ENCODE results near the gene CERS3.

CERS3 gene

DNA sequence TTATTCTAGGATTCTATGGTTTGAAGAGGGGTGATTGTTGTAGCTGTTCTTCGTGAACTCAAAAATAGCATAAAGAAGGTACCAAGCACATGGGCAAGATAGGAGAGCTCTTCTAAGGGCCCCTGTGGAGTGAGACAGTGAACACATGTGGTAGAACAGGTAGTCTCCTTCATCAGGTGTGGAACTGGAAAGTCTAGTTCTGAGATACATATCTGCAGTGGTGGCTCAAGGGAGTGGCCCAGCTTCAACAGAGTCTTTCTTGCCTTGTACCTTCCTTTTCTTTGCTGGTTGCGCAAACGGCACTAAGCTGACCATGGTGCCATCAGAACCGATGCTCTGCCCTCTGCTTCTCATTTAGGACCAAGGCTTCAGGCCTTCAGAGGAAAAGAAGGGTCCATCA is 65.2 kb downstream of the CERS3 start:
- no peaks in the 10 kb centered on the region for H4K20me1 ChIP-seq (ENCODE audit: insufficient read depth, low read length, poor library complexity, severe bottlenecking)
- no peaks in the 10 kb centered on the region for H3K9me3 ChIP-seq (ENCODE audit: insufficient read depth, low read depth, low read length)
- no peaks in the 10 kb centered on the region for H3K79me2 ChIP-seq (ENCODE audit: insufficient read depth, low read length)
- no peaks in the 10 kb centered on the region for H3K4me1 ChIP-seq (ENCODE audit: insufficient read depth, low read length, poor library complexity, severe bottlenecking)
- no peaks in the 10 kb centered on the region for H3F3A ChIP-seq (ENCODE audit: low read depth)
- H3K4me2 ChIP-seq (ENCODE audit: low read depth, low read length, poor library complexity, severe bottlenecking) = no peak overlapping the region
- no peaks in the 10 kb centered on the region for H3K27me3 ChIP-seq (ENCODE audit: insufficient read depth, low read length, poor library complexity, severe bottlenecking)
- H3K36me3 ChIP-seq (ENCODE audit: insufficient read depth, low read length) = no peaks in the 10 kb centered on the region
- no peaks in the 10 kb centered on the region for H3K9me2 ChIP-seq (replicated peaks; ENCODE audit: low read depth, low read length)
- no peak overlapping the region for H2AFZ ChIP-seq (ENCODE audit: low read length)
- TF ChIP-seq, protein P1, sequence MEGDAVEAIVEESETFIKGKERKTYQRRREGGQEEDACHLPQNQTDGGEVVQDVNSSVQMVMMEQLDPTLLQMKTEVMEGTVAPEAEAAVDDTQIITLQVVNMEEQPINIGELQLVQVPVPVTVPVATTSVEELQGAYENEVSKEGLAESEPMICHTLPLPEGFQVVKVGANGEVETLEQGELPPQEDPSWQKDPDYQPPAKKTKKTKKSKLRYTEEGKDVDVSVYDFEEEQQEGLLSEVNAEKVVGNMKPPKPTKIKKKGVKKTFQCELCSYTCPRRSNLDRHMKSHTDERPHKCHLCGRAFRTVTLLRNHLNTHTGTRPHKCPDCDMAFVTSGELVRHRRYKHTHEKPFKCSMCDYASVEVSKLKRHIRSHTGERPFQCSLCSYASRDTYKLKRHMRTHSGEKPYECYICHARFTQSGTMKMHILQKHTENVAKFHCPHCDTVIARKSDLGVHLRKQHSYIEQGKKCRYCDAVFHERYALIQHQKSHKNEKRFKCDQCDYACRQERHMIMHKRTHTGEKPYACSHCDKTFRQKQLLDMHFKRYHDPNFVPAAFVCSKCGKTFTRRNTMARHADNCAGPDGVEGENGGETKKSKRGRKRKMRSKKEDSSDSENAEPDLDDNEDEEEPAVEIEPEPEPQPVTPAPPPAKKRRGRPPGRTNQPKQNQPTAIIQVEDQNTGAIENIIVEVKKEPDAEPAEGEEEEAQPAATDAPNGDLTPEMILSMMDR (conservative IDR thresholded peaks at IDR 0.05; ENCODE audit: low read length) = no peak
- TF ChIP-seq EZH2phosphoT487 (IDR thresholded peaks at IDR 0.05; ENCODE audit: borderline replicate concordance) = no peak
- no peak overlapping the region for H3K4me3 ChIP-seq (ENCODE audit: low read length, poor library complexity, severe bottlenecking)
- no peak overlapping the region for H3K9ac ChIP-seq (ENCODE audit: low read depth, low read length, poor library complexity, severe bottlenecking)

GRCh38 chr15:100461049-100461448 is 67.7 kb downstream of the CERS3 start:
- no peaks in the 10 kb centered on the region for H3K4me1 ChIP-seq (ENCODE audit: insufficient read depth, low read length, poor library complexity, severe bottlenecking)
- H3K4me3 ChIP-seq (ENCODE audit: low read length, poor library complexity, severe bottlenecking) = no peak overlapping the region
- no peak overlapping the region for H3K4me2 ChIP-seq (ENCODE audit: low read depth, low read length, poor library complexity, severe bottlenecking)
- no peaks in the 10 kb centered on the region for H3K36me3 ChIP-seq (ENCODE audit: insufficient read depth, low read length)
- no peaks in the 10 kb centered on the region for H3K27me3 ChIP-seq (ENCODE audit: insufficient read depth, low read length, poor library complexity, severe bottlenecking)
- no peaks in the 10 kb centered on the region for H3K9me2 ChIP-seq (replicated peaks; ENCODE audit: low read depth, low read length)
- no peak for TF ChIP-seq EZH2phosphoT487 (IDR thresholded peaks at IDR 0.05; ENCODE audit: borderline replicate concordance)
- TF ChIP-seq, protein P1 (conservative IDR thresholded peaks at IDR 0.05; ENCODE audit: low read length) = no peak
- H4K20me1 ChIP-seq (ENCODE audit: insufficient read depth, low read length, poor library complexity, severe bottlenecking) = no peaks in the 10 kb centered on the region
- H3K79me2 ChIP-seq (ENCODE audit: insufficient read depth, low read length) = no peaks in the 10 kb centered on the region
- no peak overlapping the region for H2AFZ ChIP-seq (ENCODE audit: low read length)
- H3K9ac ChIP-seq (ENCODE audit: low read depth, low read length, poor library complexity, severe bottlenecking) = no peak overlapping the region
- no peaks in the 10 kb centered on the region for H3F3A ChIP-seq (ENCODE audit: low read depth)
- peaks cover 6% of the 10 kb centered on the region; the same call in 1 of the 2 replicates for H3K9me3 ChIP-seq (ENCODE audit: insufficient read depth, low read depth, low read length)

DNA sequence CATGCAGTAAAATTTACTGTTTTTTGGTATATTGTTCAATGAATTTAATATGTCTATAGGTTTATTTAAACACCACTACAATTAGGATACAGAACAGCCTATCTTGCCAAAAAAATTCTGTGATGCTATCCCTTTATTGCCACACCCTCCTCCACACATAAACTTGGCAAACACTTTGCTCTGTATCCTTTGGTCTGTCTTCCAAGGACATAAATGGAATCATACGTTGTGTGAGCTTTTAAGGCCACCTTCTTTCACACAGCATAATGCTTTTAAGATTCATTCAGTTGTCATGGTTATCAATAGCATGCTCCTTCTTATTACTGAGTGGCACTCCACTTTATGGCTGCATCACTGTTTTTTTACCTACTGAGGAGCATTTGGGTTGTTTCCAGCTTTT is 71.5 kb downstream of the CERS3 start:
- Histone ChIP-seq H3K36me3 (ENCODE audit: insufficient read depth, low read length) (no peaks in the 10 kb centered on the region), H3K4me1 (ENCODE audit: insufficient read depth, low read length, poor library complexity, severe bottlenecking) (no peaks in the 10 kb centered on the region), H2AFZ (ENCODE audit: low read length) (no peak overlapping the region), H3K9ac (ENCODE audit: low read depth, low read length, poor library complexity, severe bottlenecking) (no peak overlapping the region), H3K9me2 (replicated peaks; ENCODE audit: low read depth, low read length) (no peaks in the 10 kb centered on the region), H3K79me2 (ENCODE audit: insufficient read depth, low read length) (no peaks in the 10 kb centered on the region), H3K27me3 (ENCODE audit: insufficient read depth, low read length, poor library complexity, severe bottlenecking) (no peaks in the 10 kb centered on the region), H4K20me1 (ENCODE audit: insufficient read depth, low read length, poor library complexity, severe bottlenecking) (no peaks in the 10 kb centered on the region), H3K9me3 (ENCODE audit: insufficient read depth, low read depth, low read length) (peaks cover 6% of the 10 kb centered on the region; the same call in 1 of the 2 replicates), H3K4me3 (ENCODE audit: low read length, poor library complexity, severe bottlenecking) (no peak overlapping the region), H3K4me2 (ENCODE audit: low read depth, low read length, poor library complexity, severe bottlenecking) (no peak overlapping the region), H3F3A (ENCODE audit: low read depth) (no peaks in the 10 kb centered on the region)
- TF ChIP-seq, protein P1 (conservative IDR thresholded peaks at IDR 0.05; ENCODE audit: low read length) = no peak
- TF ChIP-seq EZH2phosphoT487 (IDR thresholded peaks at IDR 0.05; ENCODE audit: borderline replicate concordance) = no peak
